CD14-positive monocyte (primary cell): ENCODE data around the gene C4orf36. TPM values are rescaled to one million over a fixed set of nuclear protein-coding genes. Genes with fewer than 3 reads are reported as not detected.

Source experiments
- DNase-seq, 3 donors: peaks; one replicate each; pipeline ENCODE4 v3.0.0-alpha.2; 2011 to 2022
- H2AFZ ChIP-seq: 2 replicates; pipeline ENCODE4 v1.6.0; 2012; ENCODE audit warnings: mild to moderate bottlenecking, low read depth, low read length, inconsistent platforms; ENCODE audit not compliant: insufficient read depth, poor library complexity, severe bottlenecking
- H3K27ac ChIP-seq, 2 donors: 1 replicate in 1 of 2; 2 replicates in 1 of 2; pipeline ENCODE4 v1.5.1; 2012 to 2013; ENCODE audit warnings: low read length in 2 of 2, control low read depth in 1 of 2, inconsistent platforms in 1 of 2, low read depth in 1 of 2, mild to moderate bottlenecking in 1 of 2
- H3K27me3 ChIP-seq, 2 donors: one replicate each; pipeline versions ENCODE4 v1.6.0 to v1.6.1; 2011 to 2013; ENCODE audit warnings: low read length in 2 of 2; ENCODE audit not compliant: control insufficient read depth in 2 of 2, insufficient read depth in 2 of 2
- H3K36me3 ChIP-seq, 2 donors: replicated peaks in 1 of 2; 1 replicate in 1 of 2; 2 replicates in 1 of 2; pipeline versions ENCODE4 v1.5.1 to v1.6.1; 2012 to 2013; ENCODE audit warnings: low read length in 2 of 2, control low read depth in 1 of 2, inconsistent platforms in 1 of 2, mild to moderate bottlenecking in 1 of 2; ENCODE audit not compliant: insufficient read depth in 2 of 2, control insufficient read depth in 1 of 2
- H3K4me1 ChIP-seq, 2 donors: 1 replicate in 1 of 2; 2 replicates in 1 of 2; pipeline versions ENCODE4 v1.5.1 to v1.6.1; 2012 to 2013; ENCODE audit warnings: low read length in 2 of 2, control low read depth in 1 of 2, inconsistent platforms in 1 of 2, mild to moderate bottlenecking in 1 of 2, moderate library complexity in 1 of 2; ENCODE audit not compliant: insufficient read depth in 2 of 2, control insufficient read depth in 1 of 2
- H3K4me2 ChIP-seq: replicated peaks from 2 replicates; pipeline ENCODE3; 2012; ENCODE audit warnings: low read length, moderate library complexity, mild to moderate bottlenecking; ENCODE audit not compliant: poor library complexity, severe bottlenecking; ENCODE audit errors: extremely low read depth
- H3K4me3 ChIP-seq, 3 experiments: fragments of 200-600 bp in 1 of 3; sonication (generic) in 1 of 3; replicated peaks in 1 of 3; 1 replicate in 2 of 3; 2 replicates in 1 of 3; pipeline ENCODE4 v1.5.1; 2011 to 2013; ENCODE audit warnings: low read length in 3 of 3, mild to moderate bottlenecking in 3 of 3, control low read depth in 2 of 3, low read depth in 2 of 3, inconsistent platforms in 1 of 3, moderate library complexity in 1 of 3
- H3K79me2 ChIP-seq: 2 replicates; pipeline ENCODE4 v1.6.0; 2012; ENCODE audit warnings: mild to moderate bottlenecking, control low read depth, inconsistent platforms, low read length, moderate library complexity; ENCODE audit not compliant: insufficient read depth
- H3K9ac ChIP-seq: 2 replicates; pipeline ENCODE4 v1.6.0; 2017; ENCODE audit warnings: low read length, mild to moderate bottlenecking; ENCODE audit not compliant: insufficient read depth, poor library complexity, severe bottlenecking
- H3K9me3 ChIP-seq, 2 donors: replicated peaks in 1 of 2; 1 replicate in 1 of 2; 2 replicates in 1 of 2; pipeline versions ENCODE4 v1.5.1 to v1.6.1; 2012 to 2013; ENCODE audit warnings: low read length in 2 of 2, control low read depth in 1 of 2; ENCODE audit not compliant: control insufficient read depth in 1 of 2, insufficient read depth in 1 of 2
- H4K20me1 ChIP-seq: 2 replicates; pipeline ENCODE4 v1.6.0; 2012; ENCODE audit warnings: mild to moderate bottlenecking, low read length, control low read depth, moderate library complexity; ENCODE audit not compliant: insufficient read depth
- H3K27ac Mint-ChIP-seq, 7 donors: one replicate each; pipeline ENCODE4 v1.8.0; 2020; ENCODE audit warnings: mild to moderate bottlenecking in 7 of 7, mixed read lengths in 7 of 7, moderate library complexity in 6 of 7, inconsistent platforms in 2 of 7
- H3K27me3 Mint-ChIP-seq, 3 donors: one replicate each; pipeline ENCODE4 v1.8.0; 2021 to 2022; ENCODE audit warnings: low read depth in 3 of 3, mild to moderate bottlenecking in 3 of 3, mixed read lengths in 3 of 3, moderate library complexity in 3 of 3, inconsistent platforms in 1 of 3
- H3K36me3 Mint-ChIP-seq, 2 donors: one replicate each; pipeline ENCODE4 v1.8.0; 2020; ENCODE audit warnings: mixed read lengths in 2 of 2, inconsistent platforms in 1 of 2, mild to moderate bottlenecking in 1 of 2
- H3K4me1 Mint-ChIP-seq: one replicate; pipeline ENCODE4 v1.8.0; 2020; ENCODE audit warnings: mild to moderate bottlenecking, mixed read lengths
- H3K4me3 Mint-ChIP-seq, 2 donors: one replicate each; pipeline ENCODE4 v1.8.0; 2020; ENCODE audit warnings: mild to moderate bottlenecking in 2 of 2, mixed read lengths in 2 of 2, moderate library complexity in 1 of 2
- H3K9me3 Mint-ChIP-seq, 7 donors: one replicate each; pipeline ENCODE4 v1.8.0; 2020 to 2022; ENCODE audit warnings: mixed read lengths in 7 of 7, mild to moderate bottlenecking in 6 of 7, moderate library complexity in 6 of 7, inconsistent platforms in 2 of 7
- CTCF ChIP-seq: fragments of 200-600 bp; IDR thresholded peaks from one replicate; pipeline ENCODE4 v1.8.0; 2022; ENCODE audit warnings: antibody characterized with exemption, mild to moderate bottlenecking
- WGBS: methylation state at CpG from one replicate; pipeline ENCODE4 v1.1.5; 2013; ENCODE audit warnings: missing lambda C conversion rate; ENCODE audit not compliant: insufficient coverage; 5-methylcytosine and 5-hydroxymethylcytosine counted together
- intact Hi-C, 2 donors: fragments of 100-400 bp; cut with micrococcal nuclease; formaldehyde crosslinking; loops; one replicate each; pipeline versions ENCODE4 v1.15.0 to v1.15.1; 2023
- polyA plus RNA-seq, 3 donors: library from polyadenylated mRNA; depleted of rRNA in 1 of 3; unstranded in 2 of 3; stranded (reverse) in 1 of 3; fragments of 300-500 nt in 2 of 3; fragments of >200 nt in 1 of 3; fragmentation: Illumina TruSeq in 2 of 3; gene quantifications; 1 replicate in 2 of 3; 2 replicates in 1 of 3; pipeline ENCODE4 v1.2.3, GENCODE V29; 2012 to 2021

The C4orf36 gene
- polyA plus RNA-seq, 3 donors = 0.14 TPM; not detected in 2

- Histone ChIP-seq H3K4me3 (no peak overlapping the region), H3K36me3 (no peaks in the 10 kb centered on the region), H3K4me1 (peaks cover 20% of the 10 kb centered on the region in 2 donors), H2AFZ (no peak overlapping the region), H3K27me3 (no peaks in the 10 kb centered on the region), H3K4me2 (no peak overlapping the region), H3K79me2 (no peaks in the 10 kb centered on the region), H3K9ac (no peak overlapping the region), H4K20me1 (no peaks in the 10 kb centered on the region), H3K9me3 (no peaks in the 10 kb centered on the region), H3K27ac (no peak overlapping the region)
- H3K36me3 Mint-ChIP-seq = no peaks in the 10 kb centered on the region
- DNase-seq = no peak
- WGBS = no CpG with 5 or more reads among the region's 3 CpGs
- intact Hi-C loops = no loop called here
- no peak overlapping the region for H3K27ac Mint-ChIP-seq
- no peak for TF ChIP-seq CTCF
- H3K27me3 Mint-ChIP-seq = peaks cover 0 to 3% (median 1%) of the 10 kb centered on the region in 3 donors
- peaks cover 0 to 2% (median 0%) of the 10 kb centered on the region in 7 donors for H3K9me3 Mint-ChIP-seq
- H3K4me1 Mint-ChIP-seq = peaks cover 16% of the 10 kb centered on the region
- H3K4me3 Mint-ChIP-seq = no peak overlapping the region
These were observed 9.6 kb upstream of the C4orf36 start for GRCh38 chr4:86901864-86902263.

GRCh38 chr4:86898562-86898961 lies 6.3 kb upstream of the C4orf36 start:
- H2AFZ ChIP-seq = no peak overlapping the region
- no CpG with 5 or more reads among the region's 4 CpGs for WGBS

More at GRCh38 chr4:86898562-86898961, 6.3 kb upstream of the C4orf36 start:
- Histone ChIP-seq H3K4me1 (peaks cover 0 to 7% of the 10 kb centered on the region in 2 donors), H3K27ac (no peak overlapping the region), H3K4me3 (no peak overlapping the region), H3K9ac (no peak overlapping the region), H3K9me3 (no peaks in the 10 kb centered on the region), H3K36me3 (no peaks in the 10 kb centered on the region), H4K20me1 (no peaks in the 10 kb centered on the region), H3K4me2 (no peak overlapping the region), H3K27me3 (no peaks in the 10 kb centered on the region), H3K79me2 (no peaks in the 10 kb centered on the region)
- intact Hi-C loops = no loop called here
- H3K27me3 Mint-ChIP-seq = peaks cover under 1 to 3% (median 1%) of the 10 kb centered on the region in 3 donors
- no peak overlapping the region for H3K27ac Mint-ChIP-seq
- H3K4me3 Mint-ChIP-seq = no peak overlapping the region
- H3K9me3 Mint-ChIP-seq = peaks cover 0 to 2% (median 0%) of the 10 kb centered on the region in 7 donors
- DNase-seq = no peak
- no peaks in the 10 kb centered on the region for H3K36me3 Mint-ChIP-seq
- peak; percentile 13 for TF ChIP-seq CTCF
- peaks cover 8% of the 10 kb centered on the region for H3K4me1 Mint-ChIP-seq
